ENCODE results near the gene IPCEF1.
A peak's percentile ranks its signal among the peaks of the same experiment; 100 is the strongest.

Gene IPCEF1

DNA sequence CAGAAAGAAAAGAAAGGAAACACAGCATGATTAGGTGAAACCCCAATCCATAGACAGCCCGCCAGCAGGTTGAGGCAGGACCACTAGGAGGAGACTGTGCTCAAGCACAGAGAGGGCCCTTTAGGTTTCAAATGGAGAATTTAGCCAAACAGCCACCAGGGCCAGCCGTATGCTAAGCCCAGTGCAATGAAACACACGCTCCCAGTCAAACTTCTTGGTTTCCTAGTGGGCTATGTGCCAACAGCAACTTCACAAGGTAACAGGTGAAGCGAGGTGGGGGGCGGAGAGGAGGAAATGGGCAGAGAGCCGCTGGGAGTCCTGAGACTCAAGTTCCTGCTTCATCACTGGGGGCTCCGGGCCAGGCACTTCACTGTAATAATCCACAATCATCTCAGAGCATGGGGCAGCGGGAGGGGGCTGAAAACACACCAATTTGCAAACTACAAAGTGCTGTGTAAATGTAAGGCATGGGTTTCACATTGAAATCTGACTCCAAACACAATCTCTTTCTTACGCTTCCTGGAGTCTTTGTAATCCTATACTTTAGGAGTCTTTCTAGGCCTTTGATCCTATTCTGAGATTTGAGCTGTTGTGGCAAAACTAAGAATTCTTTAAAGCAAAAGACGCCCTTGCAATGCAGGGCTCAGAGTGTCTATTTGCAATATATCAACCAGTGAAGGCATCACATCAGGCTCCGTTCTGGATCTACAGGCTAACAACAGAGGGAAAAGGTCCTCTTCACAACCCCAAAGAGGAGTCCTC, 200.3 kb downstream of the IPCEF1 start:
- peak in 1 of 2 donors; percentile 78 for DNase-seq

DNA sequence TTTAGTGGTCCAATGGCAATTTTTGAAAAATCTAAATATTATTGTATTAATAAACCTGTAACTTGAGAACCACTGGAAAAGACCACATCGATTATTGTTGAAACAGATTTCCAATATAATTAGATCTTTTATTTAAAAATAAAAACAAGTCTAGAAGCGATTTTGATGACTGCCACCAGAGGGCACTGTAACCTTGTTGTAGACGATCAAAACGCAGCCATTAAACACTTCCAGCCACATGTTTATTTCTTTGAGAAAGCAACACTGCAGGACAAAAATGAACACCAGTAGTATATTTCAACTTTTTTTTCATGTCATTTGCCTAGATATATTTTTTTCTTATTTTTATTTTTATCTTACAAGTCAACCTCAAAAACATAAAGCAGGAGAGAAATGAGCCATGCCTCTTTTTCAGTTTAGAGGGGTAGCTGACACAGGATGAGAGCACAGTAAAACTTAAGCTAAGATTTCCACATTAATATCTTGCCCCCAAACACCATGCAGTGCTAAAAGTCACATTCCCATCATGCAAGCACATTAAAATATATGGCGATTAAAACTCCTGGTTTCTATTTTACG, 202.1 kb downstream of the IPCEF1 start:
- peak in 1 of 2 donors; percentile 49 for DNase-seq

DNA sequence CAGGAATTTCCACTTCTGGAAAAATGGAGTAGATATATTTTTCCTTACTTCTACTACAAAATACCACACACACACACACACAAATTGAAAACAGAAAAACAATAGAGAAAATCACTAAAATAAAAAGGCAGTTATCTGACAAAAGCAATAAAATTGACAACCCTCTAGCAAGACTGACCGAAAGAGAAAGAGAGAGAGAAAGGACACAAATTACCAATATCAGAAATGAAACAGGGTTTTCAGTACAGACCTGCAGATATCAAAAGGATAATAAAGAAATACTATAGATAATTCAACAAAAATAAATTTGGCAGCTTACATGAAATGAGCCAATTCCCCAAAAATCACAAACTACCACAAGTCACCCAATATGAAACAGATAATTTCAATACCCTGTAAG, 212.8 kb downstream of the IPCEF1 start:
- DNase-seq: no peak

DNA sequence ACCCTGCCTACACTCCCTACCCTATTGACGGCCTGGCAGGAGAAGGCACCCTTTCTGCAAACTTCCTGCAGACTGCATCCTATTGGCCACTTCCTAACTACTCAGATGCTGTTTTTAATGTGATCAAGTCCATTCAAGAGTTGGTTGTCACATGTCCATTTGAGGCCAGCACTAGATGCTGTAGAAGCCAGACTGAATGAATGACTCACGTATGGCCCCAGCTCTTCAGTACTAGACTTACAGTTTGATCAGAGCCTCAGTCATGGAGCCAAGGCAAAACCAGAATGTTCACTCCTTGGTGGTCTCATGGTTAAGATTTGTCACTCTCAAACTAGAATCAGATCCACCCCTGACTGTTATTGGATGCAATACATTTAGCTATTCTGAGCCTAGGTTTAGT, 215.9 kb downstream of the IPCEF1 start:
- DNase-seq: no peak

DNA sequence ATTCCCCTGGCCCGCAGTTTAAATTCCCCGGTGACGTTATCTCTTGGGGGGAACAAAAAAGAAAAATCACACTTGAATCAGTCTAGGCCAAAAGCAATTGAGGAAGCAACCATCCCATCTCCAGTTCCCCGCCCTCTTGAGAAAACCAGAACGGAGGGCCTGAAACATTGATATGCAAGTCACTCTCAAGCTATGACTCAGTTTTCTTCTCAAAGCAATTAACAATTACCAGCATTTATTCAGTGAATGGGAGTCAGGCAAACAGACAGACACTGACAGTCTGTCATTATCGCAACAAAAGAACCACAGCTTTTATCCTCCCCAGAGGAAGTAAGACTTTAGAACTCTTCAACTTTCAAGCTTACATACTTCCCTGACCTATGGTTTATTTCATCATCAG, 216.7 kb downstream of the IPCEF1 start:
- DNase-seq: peak in 1 of 2 donors; percentile 24

DNA sequence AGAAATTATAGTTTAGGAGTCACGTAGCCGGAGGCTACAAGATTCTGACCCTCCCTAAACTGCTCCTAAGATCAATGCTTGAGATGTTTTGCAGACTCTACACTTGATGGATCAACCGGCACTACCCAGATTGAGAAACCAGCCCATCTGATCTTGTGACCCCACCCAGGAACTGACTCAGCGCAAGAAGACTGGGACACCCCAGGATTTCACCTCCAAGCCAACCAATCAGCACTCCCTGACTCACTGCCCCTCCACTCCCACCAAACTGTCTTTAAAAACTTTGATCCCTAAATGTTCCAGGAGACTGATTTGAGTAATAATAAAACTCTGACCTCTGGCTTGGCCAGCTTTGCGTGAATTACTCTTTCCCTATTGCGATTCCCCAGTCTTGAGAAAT, 217.8 kb downstream of the IPCEF1 start:
- no peak for DNase-seq

DNA sequence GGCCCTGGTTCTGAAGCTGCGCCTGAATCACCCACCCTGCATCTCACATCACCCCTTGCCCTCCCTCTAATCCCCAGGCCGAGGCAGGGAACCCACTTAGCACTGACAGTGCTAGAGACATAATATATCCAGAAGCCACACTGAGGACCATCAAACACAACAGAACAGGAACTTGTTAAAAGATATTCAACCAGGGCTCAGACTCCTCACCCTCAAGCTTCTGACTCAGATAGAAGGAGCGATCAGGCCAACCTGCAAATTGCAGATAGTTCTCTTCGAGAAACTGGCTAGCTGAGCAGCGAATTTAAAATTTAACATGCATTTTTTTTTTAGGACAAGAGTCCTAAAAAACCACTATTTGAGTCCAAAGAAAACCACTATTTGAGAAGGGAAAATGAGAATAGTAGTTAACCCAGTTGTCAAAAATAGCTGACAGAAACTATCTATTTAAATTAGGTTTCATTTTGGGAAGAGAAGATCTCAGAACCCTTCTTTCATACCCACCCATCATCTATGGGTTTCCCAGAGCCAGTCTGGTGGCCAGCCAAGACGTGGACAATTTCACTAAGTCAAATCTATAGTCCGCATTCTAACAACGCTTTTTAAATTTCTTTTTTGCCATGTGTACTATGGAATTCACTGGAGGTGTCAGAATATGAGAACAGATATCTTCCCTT, 222.0 kb downstream of the IPCEF1 start:
- no peak for DNase-seq

DNA sequence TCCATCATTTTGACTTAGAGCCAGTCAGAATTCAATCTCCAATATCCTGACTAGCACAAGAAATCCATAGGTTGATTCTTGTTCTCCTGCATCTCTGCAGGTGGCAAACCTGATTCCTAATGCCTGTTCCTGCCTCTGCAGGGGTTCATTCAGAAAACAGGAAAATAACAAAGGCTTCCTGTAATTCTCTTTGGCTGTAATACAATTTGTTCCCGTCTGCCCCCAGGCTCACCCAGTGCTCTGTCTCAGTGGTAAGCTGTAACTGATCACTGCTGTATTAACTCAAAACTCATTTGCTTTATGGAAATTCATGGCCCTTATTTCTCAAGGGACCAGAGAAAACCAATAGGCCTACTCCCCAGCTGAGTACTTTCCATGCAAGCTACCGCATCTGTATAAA, 228.9 kb downstream of the IPCEF1 start:
- DNase-seq: no peak

DNA sequence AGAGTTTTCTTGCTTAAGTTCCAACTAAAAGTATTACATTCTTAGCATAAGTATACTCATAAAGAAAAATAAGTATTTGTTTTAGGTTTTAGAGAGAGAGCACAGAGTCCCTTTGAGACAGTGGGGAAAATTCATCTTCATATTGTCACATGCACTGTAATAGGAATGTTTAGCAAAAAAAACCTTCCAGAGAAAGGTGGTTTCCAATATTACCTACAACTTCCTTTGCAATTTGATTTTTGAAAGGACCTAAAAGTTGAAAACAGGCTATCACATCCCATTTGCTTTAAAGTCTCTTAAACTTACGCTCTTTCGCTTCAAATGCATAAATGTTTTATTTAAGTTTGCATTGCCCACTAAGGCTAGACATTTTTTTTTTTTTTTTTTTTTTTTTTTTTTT, 231.2 kb downstream of the IPCEF1 start:
- no peak for DNase-seq

DNA sequence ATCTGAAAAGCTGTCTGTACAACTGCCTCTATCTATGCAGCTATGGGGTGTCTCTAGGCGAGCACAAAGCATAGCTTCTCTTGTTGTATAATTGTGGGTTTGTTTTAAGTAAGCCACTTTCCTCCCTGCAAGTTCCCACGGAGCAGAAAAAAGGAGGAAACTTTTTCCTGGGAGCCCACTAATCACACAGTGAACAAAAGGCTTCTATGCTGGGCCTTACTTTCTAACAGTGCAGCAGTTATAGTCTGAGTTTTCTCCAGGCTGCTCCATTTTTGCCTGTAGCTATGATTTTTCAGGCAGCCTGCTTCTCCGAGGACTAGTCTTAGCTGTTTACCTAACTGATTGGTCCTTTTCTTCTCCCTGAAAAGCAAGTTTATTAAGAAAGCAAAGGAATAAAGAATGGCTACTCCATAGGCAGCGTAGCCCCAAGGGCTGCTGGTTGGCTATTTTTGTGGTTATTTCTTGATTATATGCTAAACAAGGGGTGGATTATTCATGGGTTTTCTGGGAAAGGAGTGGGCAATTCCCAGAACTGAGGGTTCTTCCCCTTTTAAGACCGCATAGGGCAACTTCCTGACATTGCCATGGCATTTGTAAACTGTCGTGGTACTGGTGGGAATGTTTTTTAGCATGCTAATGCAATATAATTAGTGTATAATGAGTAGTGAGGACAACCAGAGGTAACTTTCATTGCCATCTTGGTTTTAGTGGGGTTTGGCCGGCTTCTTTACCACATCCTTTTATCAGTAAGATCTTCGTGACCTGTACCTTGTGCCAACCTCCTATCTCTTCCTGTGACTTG, 233.2 kb downstream of the IPCEF1 start:
- DNase-seq: no peak

DNA sequence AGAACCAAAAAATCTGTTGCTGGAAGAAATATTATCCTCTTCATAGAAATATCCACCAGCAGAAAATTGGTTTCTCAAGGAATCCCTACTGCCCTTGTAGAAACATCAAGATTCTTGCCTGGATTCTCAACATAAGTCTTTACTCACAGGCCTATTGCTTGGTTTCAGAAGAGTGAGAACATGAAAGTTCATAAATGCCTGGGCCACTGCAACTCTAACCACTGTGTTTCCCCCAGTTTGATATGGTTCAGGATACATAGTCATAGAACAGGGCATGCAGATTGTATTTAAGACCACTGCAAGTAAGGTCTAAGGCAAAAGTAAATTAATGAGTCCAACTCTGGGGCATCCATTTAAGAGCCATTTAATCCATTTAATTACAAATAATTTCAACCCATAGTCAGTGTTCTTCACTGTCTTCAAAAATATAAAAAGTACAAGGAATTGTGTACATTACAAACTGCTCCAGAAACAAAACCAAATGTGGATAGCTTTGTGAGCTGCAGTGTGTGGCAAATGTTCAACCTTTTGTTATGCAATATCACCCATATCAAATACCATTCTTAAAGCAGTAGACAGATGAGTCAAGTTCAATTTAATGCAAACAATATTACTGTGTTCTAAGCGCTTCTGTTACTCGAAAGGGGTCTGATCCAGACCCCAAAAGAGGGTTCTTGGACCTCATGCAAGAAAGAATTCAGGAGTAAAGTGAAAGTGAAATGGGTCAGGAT, 234.2 kb downstream of the IPCEF1 start:
- DNase-seq: no peak

DNA sequence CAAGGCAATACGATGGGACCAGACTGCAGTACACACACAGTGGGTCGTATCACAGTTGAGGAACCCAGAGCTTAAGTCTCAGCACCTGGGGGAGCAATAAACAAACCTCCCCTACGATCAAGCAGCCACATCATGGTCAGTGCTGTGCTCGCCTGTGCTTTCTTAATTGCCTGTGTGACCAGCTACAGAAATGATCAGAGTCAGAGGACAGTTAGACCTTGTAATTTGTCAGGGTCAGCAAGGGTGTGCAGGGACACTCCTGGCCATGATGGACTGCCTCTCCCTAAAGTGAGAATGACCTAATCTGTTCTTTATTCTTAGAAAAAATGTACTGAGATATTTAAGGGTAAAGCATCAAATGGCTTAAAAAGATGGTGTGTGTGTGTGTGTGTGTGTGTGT, 239.1 kb downstream of the IPCEF1 start:
- DNase-seq: no peak

DNA sequence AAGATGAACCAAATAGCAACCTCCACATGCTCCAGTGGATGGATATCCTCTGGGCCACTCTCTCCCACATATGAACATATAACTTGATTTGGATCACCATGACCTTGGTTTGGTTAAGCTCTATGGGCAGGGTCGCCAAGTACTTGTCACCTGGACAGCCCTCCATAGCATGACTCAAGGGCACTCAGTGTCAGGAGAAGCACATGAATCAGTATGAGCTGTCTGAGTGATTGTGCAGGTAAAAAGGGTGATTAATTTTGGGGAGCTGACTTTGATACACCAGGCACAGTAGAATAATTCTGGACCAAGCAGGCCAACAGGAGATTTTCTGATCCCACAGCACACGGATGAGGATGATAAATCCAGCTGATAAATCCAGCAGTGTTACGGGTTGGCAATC, 243.2 kb downstream of the IPCEF1 start:
- DNase-seq: no peak

DNA sequence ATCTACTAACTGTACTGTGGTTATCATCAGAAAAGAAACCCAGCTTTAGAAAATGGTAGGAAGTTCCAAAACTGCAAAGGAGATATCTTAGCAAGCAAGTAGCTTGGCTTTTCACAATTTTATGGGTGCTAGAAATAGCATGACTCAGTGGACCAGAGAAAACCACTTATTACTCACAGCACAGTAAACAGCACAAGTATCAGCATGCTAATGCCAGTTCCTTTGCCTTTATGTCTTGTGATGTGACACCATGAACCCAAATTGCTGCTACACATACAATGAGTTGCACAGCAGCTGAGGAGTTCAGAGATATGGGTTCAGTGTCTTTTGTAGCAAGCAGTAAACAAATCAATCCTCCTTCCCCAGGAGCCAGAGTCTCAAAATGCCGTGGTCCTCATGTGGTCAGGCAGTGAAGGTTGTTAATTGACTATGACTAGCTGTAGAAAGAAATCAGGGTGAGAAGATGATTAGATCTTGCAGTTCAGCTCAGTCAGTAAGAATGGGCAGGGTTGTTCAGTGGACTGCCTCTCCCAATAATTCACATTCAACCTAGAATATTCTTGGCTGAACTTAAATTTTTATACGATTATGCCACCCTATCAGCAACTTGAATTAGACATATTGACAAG, 244.3 kb downstream of the IPCEF1 start:
- DNase-seq: no peak

DNA sequence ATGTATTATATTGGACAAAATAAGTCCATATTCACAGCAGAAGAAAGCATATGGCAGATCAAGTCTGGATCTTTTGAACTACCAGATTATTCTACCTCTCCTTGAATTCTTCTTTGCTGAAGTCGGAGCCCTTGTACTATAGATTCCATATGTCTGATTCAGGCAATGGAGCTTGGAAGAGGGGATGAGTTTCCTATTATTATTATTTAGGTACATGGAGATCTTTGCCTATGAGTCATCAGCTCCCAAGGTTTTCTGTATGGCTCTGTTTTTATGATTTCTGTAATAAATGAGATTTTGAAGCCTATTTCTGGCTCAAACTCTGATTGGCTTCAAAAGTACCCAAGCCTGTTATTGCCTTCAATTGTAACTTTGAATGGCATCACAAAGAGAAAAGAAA, 245.6 kb downstream of the IPCEF1 start:
- DNase-seq: no peak

DNA sequence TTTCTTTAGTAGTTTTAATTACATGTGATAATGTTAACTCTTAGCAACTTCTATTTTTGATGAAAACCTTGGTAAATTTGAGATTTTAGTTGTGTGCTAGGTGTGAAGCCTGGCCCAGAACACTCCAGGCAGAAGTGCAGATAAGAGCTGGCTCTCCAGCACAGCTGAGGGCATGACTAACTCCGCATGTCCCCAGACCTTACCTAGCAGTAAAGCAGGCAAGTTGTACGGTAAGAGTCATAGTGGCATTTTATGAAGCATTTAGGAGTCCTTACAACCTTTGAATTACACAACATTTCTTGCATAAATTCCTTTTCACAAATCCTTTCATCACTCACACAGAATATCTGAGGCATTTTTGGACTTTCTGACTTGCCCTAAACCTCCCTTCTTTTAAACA, 250.4 kb downstream of the IPCEF1 start:
- no peak for DNase-seq

All from bone marrow (tissue), 2 donors.